T follicular helper cell (primary cell): ENCODE data around the gene ANKFN1.

Experiments used
- DNase-seq: peaks from one replicate; pipeline ENCODE4 v3.0.0-alpha.2; 2020; ENCODE audit warnings: low read depth

Gene ANKFN1

DNA sequence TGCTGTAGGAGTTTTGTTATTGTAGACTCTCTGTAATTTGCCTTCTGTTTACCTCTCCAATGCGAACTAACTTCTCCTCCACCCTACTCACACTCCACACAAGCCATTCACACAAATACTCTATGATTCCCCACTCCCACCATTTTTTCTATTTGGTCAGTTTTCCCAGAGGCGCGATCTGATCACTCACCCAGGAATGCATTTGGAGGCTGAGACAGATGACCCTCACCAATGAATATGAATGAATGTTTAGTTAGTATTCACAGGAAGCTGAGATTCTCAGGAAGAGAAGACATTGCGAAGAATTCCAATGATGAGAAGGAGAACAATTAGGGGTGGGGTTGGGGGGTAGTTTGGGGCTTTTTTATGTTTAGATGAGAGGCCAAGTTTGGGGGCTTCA lies 10.5 kb upstream of the ANKFN1 start:
- DNase-seq = no peak

DNA sequence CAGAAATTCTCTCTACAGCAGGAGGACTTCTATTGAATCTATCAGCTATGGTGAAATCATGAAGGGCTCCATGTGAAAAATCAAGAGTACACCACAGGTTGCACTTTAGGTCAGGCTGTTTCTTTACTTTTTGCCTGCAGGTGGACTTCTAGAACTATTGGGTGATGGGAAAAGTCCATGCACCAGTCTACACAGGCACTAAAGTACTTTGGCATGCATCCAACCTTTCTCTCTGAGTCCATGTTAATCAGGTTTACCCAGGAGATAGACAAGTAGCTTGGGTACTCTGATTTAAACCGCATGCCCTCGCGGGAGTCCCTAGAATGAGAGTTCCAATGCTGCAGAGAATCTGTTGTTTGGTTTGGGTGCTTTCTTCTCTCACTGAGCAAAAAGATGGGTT lies 9.1 kb upstream of the ANKFN1 start:
- DNase-seq = no peak

GRCh38 chr17:56146534-56146933 lies 6.7 kb upstream of the ANKFN1 start:
- no peak for DNase-seq

- no peak for DNase-seq
Measured at GRCh38 chr17:56148333-56148732, 4.9 kb upstream of the ANKFN1 start.

- DNase-seq = no peak
Measured at GRCh38 chr17:56149266-56150036, 3.8 kb upstream of the ANKFN1 start.

- DNase-seq = no peak
Measured at GRCh38 chr17:56150649-56151048, 2.6 kb upstream of the ANKFN1 start.

DNA sequence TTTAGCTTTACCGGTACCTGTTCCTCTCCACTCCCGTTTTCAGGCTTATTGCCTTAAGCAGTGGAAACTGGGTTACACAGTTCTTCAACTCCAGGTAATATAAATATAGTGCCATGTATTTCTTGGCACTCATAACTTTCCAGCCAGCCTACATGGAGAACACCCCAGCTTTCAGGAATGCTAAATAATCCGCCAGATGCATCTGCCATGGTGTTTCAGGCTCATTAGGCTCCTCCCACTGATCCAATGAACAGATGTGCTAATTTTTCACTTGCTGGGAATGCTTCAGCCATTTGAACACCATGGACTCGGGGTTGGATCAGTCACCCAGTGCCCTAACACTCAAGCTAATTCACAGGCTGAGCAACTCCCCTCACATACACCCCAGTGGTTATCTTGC lies 4.6 kb downstream of the ANKFN1 start:
- DNase-seq = no peak

GRCh38 chr17:56158344-56158743 lies 5.1 kb downstream of the ANKFN1 start:
- no peak for DNase-seq

- DNase-seq = no peak
Measured at GRCh38 chr17:56158915-56159825, 5.9 kb downstream of the ANKFN1 start.

GRCh38 chr17:56159826-56160380 lies 6.6 kb downstream of the ANKFN1 start:
- no peak for DNase-seq

- DNase-seq = no peak
Measured at GRCh38 chr17:56160422-56160821, 7.1 kb downstream of the ANKFN1 start.

DNA sequence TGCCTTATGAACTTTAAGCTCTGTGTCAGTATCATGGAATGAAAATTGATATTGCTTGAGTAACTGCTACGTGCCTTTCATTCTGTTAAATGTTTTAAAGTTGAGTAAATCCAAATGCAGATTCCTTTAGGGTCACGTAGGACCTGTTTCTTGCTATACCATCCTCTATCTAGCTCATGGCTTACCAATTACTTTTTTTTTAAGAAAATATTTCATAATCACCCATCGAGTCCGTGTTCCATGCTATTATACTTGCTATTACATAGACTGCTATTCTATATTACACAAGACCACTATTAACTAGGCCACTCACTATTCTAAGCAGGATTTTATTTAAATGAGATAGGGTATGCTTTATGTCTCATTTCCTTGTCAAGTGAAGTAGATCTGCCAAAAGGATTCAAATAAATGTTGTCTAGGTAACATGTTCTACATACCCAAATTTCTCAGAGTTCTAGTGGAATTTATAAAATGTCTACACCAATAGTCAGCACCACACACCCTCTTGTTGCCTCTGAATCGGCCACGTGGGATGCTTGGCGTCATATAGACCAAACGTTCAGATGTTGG lies 11.9 kb downstream of the ANKFN1 start:
- DNase-seq = no peak

GRCh38 chr17:56167491-56167890 lies 14.2 kb downstream of the ANKFN1 start:
- DNase-seq = no peak

GRCh38 chr17:56169621-56170020 lies 16.3 kb downstream of the ANKFN1 start:
- DNase-seq = no peak

DNA sequence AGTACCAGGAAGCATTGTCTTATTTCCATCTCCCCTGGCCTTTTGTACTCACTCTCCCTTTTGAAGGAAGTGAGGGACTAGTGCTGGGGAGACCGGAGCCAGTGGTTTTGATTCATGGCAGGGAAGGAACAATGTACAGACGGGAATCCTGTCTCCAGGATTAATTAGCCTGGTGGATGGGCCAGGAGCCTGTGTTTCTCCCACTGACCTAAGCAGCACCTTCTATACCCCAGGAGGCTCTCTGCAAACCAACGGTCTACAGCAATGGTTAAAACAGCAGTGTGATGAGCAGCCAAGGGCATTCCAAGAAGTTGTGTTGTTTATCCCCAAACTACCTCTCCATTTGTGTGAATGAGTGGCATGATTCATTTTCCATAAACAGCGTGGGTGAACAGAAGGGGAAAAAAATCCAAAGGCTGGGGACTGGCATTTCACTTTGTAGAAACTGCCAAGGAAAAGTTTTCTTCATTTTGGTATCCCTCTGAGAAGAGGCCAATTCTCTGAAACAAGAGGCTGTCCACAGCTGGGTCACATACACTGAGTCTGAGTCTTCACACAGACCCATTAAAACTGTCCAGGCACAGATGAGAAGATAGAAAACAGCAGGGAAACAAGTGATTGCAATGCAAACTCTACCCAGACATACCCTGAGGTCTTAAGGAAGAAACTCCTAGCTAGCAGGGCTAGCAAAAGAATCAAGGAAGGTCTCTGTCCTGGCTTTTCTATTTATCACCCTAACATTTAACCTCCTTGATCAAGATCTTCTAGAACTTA lies 18.1 kb downstream of the ANKFN1 start:
- DNase-seq = no peak

DNA sequence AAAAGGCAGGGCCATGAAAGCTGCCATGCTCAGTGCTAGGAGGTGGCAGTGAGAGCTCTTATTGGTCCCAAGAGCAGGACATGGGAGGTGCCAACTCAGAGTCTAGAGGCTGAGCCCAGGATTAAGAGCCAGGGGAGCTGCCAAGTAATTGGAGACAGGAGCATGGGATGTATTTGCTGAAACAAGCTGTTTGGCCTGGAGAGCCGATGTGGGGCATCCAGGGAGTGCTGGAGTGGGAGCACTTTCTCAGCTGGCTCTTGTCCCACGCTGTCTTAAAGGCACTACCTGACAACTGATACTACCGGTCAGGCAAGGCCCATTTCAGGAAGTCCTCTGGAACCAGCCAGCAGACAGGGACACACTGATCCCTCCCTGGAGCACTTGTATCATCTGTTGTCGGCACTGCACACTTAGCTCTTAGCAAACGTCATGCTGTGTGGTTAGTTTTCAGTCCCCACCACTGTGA lies 19.3 kb downstream of the ANKFN1 start:
- DNase-seq = no peak

DNA sequence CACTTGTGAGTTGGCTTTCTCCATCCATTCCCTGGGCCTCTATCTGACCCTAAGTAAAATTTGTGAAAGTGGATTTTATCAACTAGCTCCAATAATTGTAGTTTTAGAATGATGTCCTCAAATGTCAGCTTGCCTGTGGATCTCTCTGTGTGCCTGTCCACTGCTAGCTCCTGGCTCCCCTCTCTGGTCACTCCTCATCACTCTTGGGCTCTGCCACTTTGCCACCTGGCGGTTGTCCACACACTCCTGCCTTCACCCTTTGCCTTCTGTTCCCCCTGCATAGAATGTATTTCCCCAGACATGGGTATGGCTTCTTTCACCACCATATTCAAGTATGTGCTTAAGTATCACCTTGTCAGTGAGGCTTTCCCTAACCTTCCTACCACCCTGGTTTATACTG lies 19.8 kb downstream of the ANKFN1 start:
- no peak for DNase-seq

GRCh38 chr17:56173958-56174835 lies 20.9 kb downstream of the ANKFN1 start:
- no peak for DNase-seq

DNA sequence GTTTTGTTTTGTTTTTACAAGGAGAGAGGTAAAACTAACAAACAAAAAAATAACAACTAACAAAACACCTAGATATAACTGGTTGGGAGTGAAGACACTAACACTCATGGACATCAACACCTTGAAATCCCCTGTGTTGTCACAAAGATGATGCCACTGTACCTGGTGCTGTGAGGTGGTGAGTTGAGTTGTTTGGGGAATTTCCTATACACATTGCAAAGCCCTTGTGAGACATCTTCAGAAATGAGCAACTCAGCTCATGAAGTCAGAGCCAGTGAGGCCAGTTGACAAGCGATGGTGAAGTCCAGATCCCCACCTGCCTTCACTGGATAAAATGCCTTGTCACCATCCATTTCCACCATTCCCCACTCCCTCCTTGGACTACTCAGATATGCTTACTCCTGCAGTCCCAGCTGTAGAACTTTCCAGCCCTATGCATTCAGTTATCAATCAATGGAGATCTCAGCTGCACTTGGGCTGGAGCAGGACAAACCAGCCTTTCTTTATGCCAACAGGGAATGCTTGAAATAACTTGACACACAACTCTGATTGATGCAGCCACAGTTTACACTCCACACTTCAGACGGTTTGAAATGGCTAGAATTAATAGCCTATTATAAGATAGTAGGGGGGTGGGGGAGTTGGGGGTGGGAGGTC lies 22.2 kb downstream of the ANKFN1 start:
- no peak for DNase-seq

- no peak for DNase-seq
Measured at GRCh38 chr17:56176091-56176490, 22.8 kb downstream of the ANKFN1 start.
